Measurements from ENCODE around the gene CBX3. TPM values are rescaled to one million over a fixed set of nuclear protein-coding genes. Genes with fewer than 3 reads are reported as not detected.
"Not testable (repeated sequence)": the region's sequence is repeated elsewhere in the genome, so short reads cannot be mapped to it uniquely, and the experiment has no call there.

The CBX3 gene
- polyA plus RNA-seq, 3 donors: 301 to 320 (median 315) TPM

DNA sequence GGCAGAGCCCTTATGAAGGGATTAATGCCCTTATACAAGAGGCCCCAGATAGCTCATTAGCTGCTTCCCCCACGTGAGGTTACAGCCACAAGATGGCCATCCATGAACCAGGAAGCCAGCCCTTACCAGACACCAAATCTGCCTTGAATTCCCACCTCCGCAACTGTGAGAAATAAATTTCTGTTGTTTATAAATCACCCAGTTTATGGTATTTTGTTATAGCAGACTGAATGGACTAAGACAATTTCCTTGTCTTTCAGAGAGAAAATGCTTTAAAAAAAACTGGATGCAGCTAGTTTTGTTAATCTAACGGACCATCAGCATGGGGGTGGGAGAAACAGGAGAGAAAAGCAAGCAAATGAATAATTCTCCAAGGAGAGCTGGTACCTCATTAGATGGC lies 36.5 kb downstream of the CBX3 start:
- no peak for DNase-seq

DNA sequence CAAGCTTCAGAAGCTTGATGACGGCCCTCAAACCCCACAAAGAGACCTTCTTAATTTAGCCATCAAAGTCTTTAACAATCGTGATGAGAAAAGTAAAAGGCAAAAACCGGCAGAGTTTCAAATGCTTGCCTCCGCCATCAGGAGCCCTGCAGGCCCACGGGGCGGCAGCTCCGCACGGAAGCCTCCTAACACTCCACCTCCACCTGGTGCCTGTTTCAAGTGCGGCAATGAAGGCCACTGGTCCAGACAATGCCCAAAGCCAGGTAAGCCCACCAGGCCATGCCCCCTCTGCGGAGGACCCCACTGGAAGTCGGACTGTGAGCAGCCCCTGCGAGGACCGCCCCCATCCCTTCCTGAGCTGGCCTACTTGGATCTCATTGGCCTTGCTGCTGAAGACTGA lies 43.6 kb downstream of the CBX3 start:
- no peak for DNase-seq

DNA sequence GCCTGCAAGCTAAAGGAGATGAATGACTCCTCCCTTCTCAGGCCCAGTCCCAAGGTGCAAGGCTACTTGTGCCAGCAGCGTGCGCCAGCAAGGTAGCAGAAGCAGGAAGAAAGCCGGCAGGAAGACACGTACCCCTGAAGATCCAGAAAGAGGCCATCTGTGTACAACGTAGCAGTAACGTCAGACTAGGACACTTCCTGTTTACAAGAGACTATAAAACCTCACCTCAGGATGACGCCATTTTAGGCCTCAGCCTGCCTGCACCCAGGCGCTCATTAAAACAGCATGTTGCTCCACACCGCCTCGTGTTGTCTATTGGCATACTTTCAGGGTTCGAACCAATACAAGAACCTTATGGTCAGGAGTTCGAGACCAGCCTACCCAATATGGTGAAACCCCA lies 48.7 kb downstream of the CBX3 start:
- no peak for DNase-seq

DNA sequence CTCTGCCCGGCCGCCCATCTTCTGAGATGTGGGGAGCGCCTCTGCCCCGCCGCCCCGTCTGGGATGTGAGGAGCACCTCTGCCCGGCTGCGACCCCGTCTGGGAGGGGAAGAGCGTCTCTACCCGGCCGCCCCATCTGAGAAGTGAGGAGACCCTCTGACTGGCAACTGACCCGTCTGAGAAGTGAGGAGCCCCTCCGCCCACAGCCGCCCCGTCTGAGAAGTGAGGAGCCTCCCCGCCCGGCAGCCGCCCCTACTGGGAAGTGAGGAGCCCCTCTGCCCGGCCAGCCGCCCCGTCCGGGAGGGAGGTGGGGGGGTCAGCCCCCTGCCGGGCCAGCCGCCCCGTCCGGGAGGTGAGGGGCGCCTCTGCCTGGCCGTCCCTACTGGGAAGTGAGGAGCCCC lies 60.3 kb downstream of the CBX3 start:
- not testable (repeated sequence) for DNase-seq

Other genes with a start within 250 kb of the CBX3 start
- 10 to 100 TPM; 25.2 to 40.3 (median 38.5) TPM for gene NFE2L3, start 49.5 kb upstream of the CBX3 start, polyA plus RNA-seq (ENCODE audit: insufficient read length in 3 of 3)
- gene HNRNPA2B1, start 999 bp upstream of the CBX3 start, polyA plus RNA-seq (ENCODE audit: insufficient read length in 3 of 3): 1,000 to 10,000 TPM; 1,492 to 1,725 (median 1,529) TPM
- gene SNX10, start 90.1 kb downstream of the CBX3 start, polyA plus RNA-seq (ENCODE audit: insufficient read length in 3 of 3): 10 to 100 TPM; 14.5 to 18.5 (median 15.4) TPM